IMR-90 (cell line): ENCODE measurements around the gene SLC25A3. TPM values are rescaled to one million over a fixed set of nuclear protein-coding genes. Genes with fewer than 3 reads are reported as not detected.

Source experiments
- ATAC-seq: fragments of 200-7000 bp; cut with Tn5 transposase; 2 replicates; pipeline ENCODE4 v1.9.1; 2020; ENCODE audit warnings: low read depth, mild to moderate bottlenecking, moderate library complexity
- BruUV-seq: library from RNA; stranded (reverse); fragments of 400-500 nt; replicated peaks from 2 replicates; lab custom pipeline; 2021; lab: Mats Ljungman, UMichigan
- CTCF ChIA-PET: fragments of 300-600 bp; formaldehyde crosslinking; extraction: SDS; loops from one replicate; lab custom pipeline; 2021; ENCODE audit warnings: antibody characterized with exemption; lab: Yijun Ruan, JAX
- POLR2A ChIA-PET: fragments of 300-600 bp; sonication (Branson Sonifier 250); formaldehyde crosslinking; loops from one replicate; lab custom pipeline; 2022; ENCODE audit warnings: antibody characterized with exemption; ENCODE audit not compliant: unreplicated experiment; lab: Charles Lee
- DNase-seq: peaks from one replicate; pipeline ENCODE4 v3.0.0; 2013
- H2AFZ ChIP-seq: replicated peaks from 2 replicates; pipeline ENCODE3; 2013; ENCODE audit warnings: low read length, mild to moderate bottlenecking; ENCODE audit not compliant: poor library complexity
- H2AK5ac ChIP-seq: 2 replicates; pipeline ENCODE4 v1.6.1; 2013; ENCODE audit warnings: low read depth, low read length, inconsistent platforms
- H2AK9ac ChIP-seq: replicated peaks from 2 replicates; pipeline ENCODE3; 2013; ENCODE audit warnings: mild to moderate bottlenecking, low read depth, low read length, moderate library complexity; ENCODE audit not compliant: poor library complexity
- H2BK120ac ChIP-seq: 2 replicates; pipeline ENCODE4 v1.6.1; 2013; ENCODE audit warnings: low read depth, low read length, inconsistent platforms
- H2BK15ac ChIP-seq: 3 replicates; pipeline ENCODE4 v1.6.1; 2013; ENCODE audit warnings: low read depth, low read length, inconsistent platforms
- H2BK20ac ChIP-seq: 2 replicates; pipeline ENCODE4 v1.6.1; 2013; ENCODE audit warnings: low read depth, mild to moderate bottlenecking, inconsistent platforms, low read length, moderate library complexity
- H2BK5ac ChIP-seq: 2 replicates; pipeline ENCODE4 v1.6.1; 2013; ENCODE audit warnings: mild to moderate bottlenecking, low read depth, low read length, inconsistent platforms; ENCODE audit not compliant: poor library complexity, severe bottlenecking
- H3K14ac ChIP-seq: replicated peaks from 2 replicates; pipeline ENCODE4 v1.6.1; 2013; ENCODE audit warnings: low read depth, low read length, inconsistent platforms
- H3K18ac ChIP-seq: 2 replicates; pipeline ENCODE4 v1.6.1; 2013; ENCODE audit warnings: low read depth, low read length, control low read depth
- H3K23ac ChIP-seq: 2 replicates; pipeline ENCODE4 v1.6.1; 2013; ENCODE audit warnings: low read depth, low read length, inconsistent platforms
- H3K27ac ChIP-seq: 2 replicates; pipeline ENCODE4 v1.5.1; 2013; ENCODE audit warnings: mild to moderate bottlenecking, control low read depth, low read length; ENCODE audit not compliant: insufficient read depth
- H3K27me3 ChIP-seq: 2 replicates; pipeline ENCODE4 v1.6.1; 2013; ENCODE audit warnings: low read length; ENCODE audit not compliant: control insufficient read depth, insufficient read depth
- H3K36me3 ChIP-seq: 2 replicates; pipeline ENCODE4 v1.6.1; 2013; ENCODE audit warnings: low read length, mixed read lengths; ENCODE audit not compliant: control insufficient read depth, insufficient read depth
- H3K4ac ChIP-seq: 2 replicates; pipeline ENCODE4 v1.6.1; 2013; ENCODE audit warnings: low read depth, low read length, inconsistent platforms
- H3K4me1 ChIP-seq: 2 replicates; pipeline ENCODE4 v1.6.1; 2013; ENCODE audit warnings: low read length, mixed read lengths; ENCODE audit not compliant: control insufficient read depth, insufficient read depth
- H3K4me2 ChIP-seq: 2 replicates; pipeline ENCODE4 v1.6.1; 2013; ENCODE audit warnings: low read depth, mild to moderate bottlenecking, control low read depth, low read length, moderate library complexity
- H3K4me3 ChIP-seq: 2 replicates; pipeline ENCODE4 v1.5.1; 2013; ENCODE audit warnings: low read depth, mild to moderate bottlenecking, control low read depth, low read length, moderate library complexity; ENCODE audit not compliant: insufficient read depth
- H3K56ac ChIP-seq: 2 replicates; pipeline ENCODE4 v1.6.1; 2013; ENCODE audit warnings: low read length, inconsistent platforms; ENCODE audit not compliant: insufficient read depth; ENCODE audit errors: extremely low read depth
- H3K79me1 ChIP-seq, 2 experiments: 2 replicates each; pipeline ENCODE4 v1.6.1; 2013; ENCODE audit warnings: low read length in 2 of 2, inconsistent platforms in 1 of 2, low read depth in 1 of 2
- H3K9ac ChIP-seq: 2 replicates; pipeline ENCODE4 v1.6.1; 2013; ENCODE audit warnings: low read depth, low read length, control low read depth
- H3K9me1 ChIP-seq: 2 replicates; pipeline ENCODE4 v1.6.1; 2013; ENCODE audit warnings: low read length, inconsistent platforms; ENCODE audit not compliant: insufficient read depth
- H3K9me3 ChIP-seq: 2 replicates; pipeline ENCODE4 v1.6.1; 2013; ENCODE audit warnings: low read length; ENCODE audit not compliant: control insufficient read depth, insufficient read depth
- H4K20me1 ChIP-seq: 2 replicates; pipeline ENCODE4 v1.6.1; 2013; ENCODE audit warnings: low read length, inconsistent platforms; ENCODE audit not compliant: insufficient read depth
- H4K5ac ChIP-seq: 2 replicates; pipeline ENCODE4 v1.6.1; 2013; ENCODE audit warnings: mild to moderate bottlenecking, low read depth, low read length, control low read depth
- H4K8ac ChIP-seq, 2 experiments: 2 replicates each; pipeline ENCODE4 v1.6.1; 2013; ENCODE audit warnings: low read depth in 2 of 2, low read length in 2 of 2, control low read depth in 1 of 2, inconsistent platforms in 1 of 2
- H4K91ac ChIP-seq: 2 replicates; pipeline ENCODE4 v1.6.1; 2013; ENCODE audit warnings: low read depth, low read length, inconsistent platforms; ENCODE audit not compliant: insufficient read depth
- BHLHE40 ChIP-seq: fragments of 150-350 bp; IDR thresholded peaks from 2 replicates; pipeline ENCODE4 v1.6.1; 2016; ENCODE audit warnings: mild to moderate bottlenecking, low read depth, low read length
- CEBPB ChIP-seq: IDR thresholded peaks from 2 replicates; pipeline ENCODE4 v1.6.1; 2012; ENCODE audit warnings: low read depth, low read length, improper control_type of control experiment
- FOS ChIP-seq: fragments of 150-350 bp; IDR thresholded peaks from 2 replicates; pipeline ENCODE4 v1.6.1; 2016; ENCODE audit warnings: low read depth, low read length
- MAFK ChIP-seq: IDR thresholded peaks from 2 replicates; pipeline ENCODE4 v1.6.1; 2012; ENCODE audit warnings: low read depth, low read length, improper control_type of control experiment
- MAZ ChIP-seq: IDR thresholded peaks from 2 replicates; pipeline ENCODE4 v1.6.1; 2012; ENCODE audit warnings: low read depth, mild to moderate bottlenecking, low read length, improper control_type of control experiment, moderate library complexity, borderline replicate concordance
- NFE2L2 ChIP-seq: fragments of 150-350 bp; IDR thresholded peaks from 2 replicates; pipeline ENCODE4 v1.6.1; 2016; ENCODE audit warnings: low read depth, mild to moderate bottlenecking, low read length
- RAD21 ChIP-seq: IDR thresholded peaks from 2 replicates; pipeline ENCODE4 v1.6.1; 2012; ENCODE audit warnings: low read length, improper control_type of control experiment
- RCOR1 ChIP-seq: IDR thresholded peaks from 2 replicates; pipeline ENCODE4 v1.6.1; 2012; ENCODE audit warnings: mild to moderate bottlenecking, low read length, improper control_type of control experiment; ENCODE audit not compliant: insufficient replicate concordance
- RFX5 ChIP-seq: IDR thresholded peaks from 2 replicates; pipeline ENCODE4 v1.8.0; 2012; ENCODE audit warnings: low read depth, mild to moderate bottlenecking, low read length, moderate library complexity
- WGBS, 2 experiments: methylation state at CpG; one replicate each; pipeline versions ENCODE4 v1.1.5 to v1.1.7; 2013; ENCODE audit warnings: missing lambda C conversion rate in 2 of 2; ENCODE audit not compliant: insufficient read length in 1 of 2; ENCODE audit errors: extremely low coverage in 2 of 2; 5-methylcytosine and 5-hydroxymethylcytosine counted together
- dilution Hi-C: fragments of 300-500 bp; cut with HindIII; formaldehyde crosslinking; loops from one replicate; pipeline ENCODE4 v1.14.3; 2018; ENCODE audit warnings: low sequenced_read_pairs; ENCODE audit not compliant: unreplicated experiment
- in situ Hi-C: fragments of 300-500 bp; cut with MboI; formaldehyde crosslinking; loops from 3 replicates; pipeline ENCODE4 v1.14.3; 2019; ENCODE audit warnings: low sequenced_read_pairs, inconsistent platforms, mixed read lengths
- intact Hi-C: fragments of 100-400 bp; cut with micrococcal nuclease; formaldehyde crosslinking; loops from 2 replicates; pipeline ENCODE4 v1.10.0; 2022
- polyA plus RNA-seq, 3 experiments: library from polyadenylated mRNA; depleted of rRNA; stranded (reverse); fragments of >200 nt; gene quantifications; 2 replicates each; pipeline ENCODE4 v1.2.3, GENCODE V29; 2012; ENCODE audit warnings: low replicate concordance in 1 of 3
- total RNA-seq: library from RNA; depleted of rRNA; stranded (reverse); fragments of >200 nt; gene quantifications from 2 replicates; pipeline ENCODE4 v1.2.3, GENCODE V29; 2012
- TF ChIP-seq, protein P1 (sequence below): fragments of 150-350 bp; IDR thresholded peaks from 2 replicates; pipeline ENCODE4 v1.6.1; 2016; ENCODE audit warnings: low read depth, mild to moderate bottlenecking, low read length, moderate library complexity, borderline replicate concordance
- TF ChIP-seq, protein P2 (sequence below): conservative IDR thresholded peaks from 2 replicates; pipeline ENCODE4 v1.5.1; 2012; ENCODE audit warnings: mild to moderate bottlenecking, low read depth, low read length, improper control_type of control experiment
- TF ChIP-seq, protein P3 (sequence below): fragments of 150-350 bp; IDR thresholded peaks from 2 replicates; pipeline ENCODE4 v1.6.1; 2017; ENCODE audit warnings: mild to moderate bottlenecking, antibody characterized with exemption, low read length, low read depth

SLC25A3 gene
- total and polyA plus RNA-seq, 2 of the 4 experiments (the other 2 are of a cell fraction) = 657 to 861 TPM

- dilution Hi-C loops = no loop called here
These were observed 31.6 kb upstream of the SLC25A3 start for GRCh38 chr12:98561846-98562245.

More at GRCh38 chr12:98561846-98562245, 31.6 kb upstream of the SLC25A3 start:
- Histone ChIP-seq H2BK5ac (no peak overlapping the region), H3K9ac (no peak overlapping the region), H2AK5ac (no peak overlapping the region), H3K56ac (no peak overlapping the region), H3K27ac (no peak overlapping the region), H3K4me3 (no peak overlapping the region), H3K4me1 (no peaks in the 10 kb centered on the region), H2BK15ac (no peak overlapping the region), H3K14ac (no peak overlapping the region), H3K36me3 (no peaks in the 10 kb centered on the region), H4K5ac (no peak overlapping the region), H4K8ac (no peak overlapping the region), H2BK20ac (no peak overlapping the region), H3K9me1 (no peaks in the 10 kb centered on the region), H3K4me2 (no peak overlapping the region), H4K20me1 (no peaks in the 10 kb centered on the region), H3K79me1 (no peaks in the 10 kb centered on the region), H4K91ac (no peak overlapping the region), H2BK120ac (no peak overlapping the region), H3K27me3 (no peaks in the 10 kb centered on the region), H3K18ac (no peak overlapping the region), H2AK9ac (no peak overlapping the region), H3K23ac (no peak overlapping the region), H2AFZ (no peak overlapping the region), H3K4ac (no peak overlapping the region), H3K9me3 (peaks cover 2% of the 10 kb centered on the region; the same call in 1 of the 2 replicates)
- POLR2A ChIA-PET = no interaction called here
- no CpG with 5 or more reads among the region's 3 CpGs for WGBS, 2 experiments
- TF ChIP-seq MAFK (no peak), BHLHE40 (no peak), FOS (no peak), RCOR1 (no peak), RAD21 (no peak), NFE2L2 (no peak), MAZ (no peak), RFX5 (no peak), CEBPB (no peak)
- TF ChIP-seq, protein P1, sequence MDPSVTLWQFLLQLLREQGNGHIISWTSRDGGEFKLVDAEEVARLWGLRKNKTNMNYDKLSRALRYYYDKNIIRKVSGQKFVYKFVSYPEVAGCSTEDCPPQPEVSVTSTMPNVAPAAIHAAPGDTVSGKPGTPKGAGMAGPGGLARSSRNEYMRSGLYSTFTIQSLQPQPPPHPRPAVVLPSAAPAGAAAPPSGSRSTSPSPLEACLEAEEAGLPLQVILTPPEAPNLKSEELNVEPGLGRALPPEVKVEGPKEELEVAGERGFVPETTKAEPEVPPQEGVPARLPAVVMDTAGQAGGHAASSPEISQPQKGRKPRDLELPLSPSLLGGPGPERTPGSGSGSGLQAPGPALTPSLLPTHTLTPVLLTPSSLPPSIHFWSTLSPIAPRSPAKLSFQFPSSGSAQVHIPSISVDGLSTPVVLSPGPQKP = no peak
- TF ChIP-seq, protein P2, sequence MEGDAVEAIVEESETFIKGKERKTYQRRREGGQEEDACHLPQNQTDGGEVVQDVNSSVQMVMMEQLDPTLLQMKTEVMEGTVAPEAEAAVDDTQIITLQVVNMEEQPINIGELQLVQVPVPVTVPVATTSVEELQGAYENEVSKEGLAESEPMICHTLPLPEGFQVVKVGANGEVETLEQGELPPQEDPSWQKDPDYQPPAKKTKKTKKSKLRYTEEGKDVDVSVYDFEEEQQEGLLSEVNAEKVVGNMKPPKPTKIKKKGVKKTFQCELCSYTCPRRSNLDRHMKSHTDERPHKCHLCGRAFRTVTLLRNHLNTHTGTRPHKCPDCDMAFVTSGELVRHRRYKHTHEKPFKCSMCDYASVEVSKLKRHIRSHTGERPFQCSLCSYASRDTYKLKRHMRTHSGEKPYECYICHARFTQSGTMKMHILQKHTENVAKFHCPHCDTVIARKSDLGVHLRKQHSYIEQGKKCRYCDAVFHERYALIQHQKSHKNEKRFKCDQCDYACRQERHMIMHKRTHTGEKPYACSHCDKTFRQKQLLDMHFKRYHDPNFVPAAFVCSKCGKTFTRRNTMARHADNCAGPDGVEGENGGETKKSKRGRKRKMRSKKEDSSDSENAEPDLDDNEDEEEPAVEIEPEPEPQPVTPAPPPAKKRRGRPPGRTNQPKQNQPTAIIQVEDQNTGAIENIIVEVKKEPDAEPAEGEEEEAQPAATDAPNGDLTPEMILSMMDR = no peak
- TF ChIP-seq, protein P3, sequence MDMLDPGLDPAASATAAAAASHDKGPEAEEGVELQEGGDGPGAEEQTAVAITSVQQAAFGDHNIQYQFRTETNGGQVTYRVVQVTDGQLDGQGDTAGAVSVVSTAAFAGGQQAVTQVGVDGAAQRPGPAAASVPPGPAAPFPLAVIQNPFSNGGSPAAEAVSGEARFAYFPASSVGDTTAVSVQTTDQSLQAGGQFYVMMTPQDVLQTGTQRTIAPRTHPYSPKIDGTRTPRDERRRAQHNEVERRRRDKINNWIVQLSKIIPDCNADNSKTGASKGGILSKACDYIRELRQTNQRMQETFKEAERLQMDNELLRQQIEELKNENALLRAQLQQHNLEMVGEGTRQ = no peak
- BruUV-seq = no TSS peak
- intact Hi-C loops = loop anchor here (10.0 kb wide), 1 partner anchor 1683 kb away; no protein-coding TSS in a partner anchor
- ATAC-seq = no peak
- no peak for DNase-seq
- CTCF ChIA-PET = interaction anchor here (0.7 kb wide), 1 partner anchor 78 kb away, joined by 3 read pairs; no protein-coding TSS in a partner anchor
- in situ Hi-C loops = loop anchor here (25.0 kb wide), 1 partner anchor 425 kb away; no protein-coding TSS in a partner anchor
